ENCODE measurements around the gene RLF. TPM values are rescaled to one million over a fixed set of nuclear protein-coding genes. Genes with fewer than 3 reads are reported as not detected.

Gene RLF
- total and polyA plus RNA-seq, 2 donors: 10.8 to 22.4 TPM

DNA sequence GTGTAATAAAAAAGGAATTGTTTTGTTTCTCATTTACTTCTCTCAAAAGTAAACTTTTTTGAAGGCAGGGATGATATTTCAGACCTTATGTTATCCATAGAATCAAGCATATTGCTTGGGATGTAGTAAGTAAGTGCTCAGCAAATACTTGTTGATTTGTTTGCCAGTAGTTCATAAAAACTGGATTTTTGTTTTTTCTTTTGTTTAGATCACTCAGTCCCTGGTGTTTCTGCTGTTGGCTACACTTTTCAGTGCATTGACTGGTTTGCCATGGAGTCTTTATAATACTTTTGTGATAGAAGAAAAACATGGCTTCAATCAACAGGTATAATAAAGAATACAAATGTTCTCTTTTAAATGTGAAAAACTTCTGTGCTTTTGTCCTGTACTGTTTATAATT lies 107.0 kb downstream of the RLF start:
- H3K27me3 ChIP-seq (ENCODE audit: control insufficient read depth in 2 of 2, insufficient read depth in 1 of 2, low read length in 1 of 2): no peaks in the 10 kb centered on the region
- H3K36me3 ChIP-seq (ENCODE audit: control insufficient read depth in 2 of 2, insufficient read depth in 2 of 2, low read length in 1 of 2): peaks cover 23 to 80% of the 10 kb centered on the region in 2 donors

DNA sequence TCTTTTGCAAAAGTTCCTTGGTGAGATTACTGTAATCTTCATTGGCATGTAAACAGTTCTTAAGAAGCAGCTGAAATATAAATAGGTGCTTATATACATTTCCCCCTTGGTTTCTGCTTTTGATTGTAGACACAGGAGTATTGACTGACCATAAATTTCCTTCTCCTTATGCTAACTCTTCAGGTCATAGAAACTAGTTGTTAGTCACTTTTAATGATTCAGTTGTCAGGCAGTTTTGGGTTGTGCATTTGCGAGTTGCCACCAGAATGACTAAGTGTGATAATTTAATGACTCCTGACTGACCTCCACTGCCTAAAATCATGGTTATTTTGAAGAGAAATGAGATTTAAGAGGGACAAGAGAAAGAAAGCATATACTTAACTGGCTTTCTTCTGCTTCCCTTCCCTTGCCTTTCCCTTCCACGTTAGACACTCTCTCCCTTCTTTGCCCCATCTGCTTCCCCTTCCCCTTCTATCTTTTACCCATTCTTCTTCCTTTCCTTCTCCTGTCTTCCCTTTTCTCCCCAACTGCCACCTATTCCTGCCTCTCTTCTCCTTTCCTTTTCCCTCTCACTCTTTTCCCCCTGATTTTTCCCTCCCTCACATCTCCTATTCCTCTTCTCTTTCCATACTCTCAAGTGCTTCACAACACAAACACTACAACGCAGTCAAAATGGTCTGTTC lies 109.1 kb downstream of the RLF start:
- no peaks in the 10 kb centered on the region for H3K4me1 ChIP-seq (ENCODE audit: control insufficient read depth in 2 of 2, insufficient read depth in 2 of 2, low read length in 2 of 2)
- H3K36me3 ChIP-seq (ENCODE audit: control insufficient read depth in 2 of 2, insufficient read depth in 2 of 2, low read length in 1 of 2): peaks cover 23 to 69% of the 10 kb centered on the region in 2 donors
- H3K27me3 ChIP-seq (ENCODE audit: control insufficient read depth in 2 of 2, insufficient read depth in 1 of 2, low read length in 1 of 2): no peaks in the 10 kb centered on the region
- H3K9me3 ChIP-seq (ENCODE audit: control insufficient read depth in 2 of 2, insufficient read depth in 1 of 2, low read length in 1 of 2): no peaks in the 10 kb centered on the region
- H3K4me3 ChIP-seq (ENCODE audit: low read length in 2 of 2): no peak overlapping the region
- no peak for DNase-seq (ENCODE audit: low read depth in 6 of 9, low spot score in 9 of 9)
- 80% methylated on average over 3 of the region's 3 CpGs for WGBS
- no peak overlapping the region for H3K27ac ChIP-seq (ENCODE audit: low read depth in 1 of 2, low read length in 1 of 2)

More for the DNA sequence above, 107.0 kb downstream of the RLF start:
- H3K9me3 ChIP-seq (ENCODE audit: control insufficient read depth in 2 of 2, insufficient read depth in 1 of 2, low read length in 1 of 2): no peaks in the 10 kb centered on the region
- no peak overlapping the region for H3K4me3 ChIP-seq (ENCODE audit: low read length in 2 of 2)
- no peak for DNase-seq (ENCODE audit: low read depth in 6 of 9, low spot score in 9 of 9)
- H3K4me1 ChIP-seq (ENCODE audit: control insufficient read depth in 2 of 2, insufficient read depth in 2 of 2, low read length in 2 of 2): no peaks in the 10 kb centered on the region
- H3K27ac ChIP-seq (ENCODE audit: low read depth in 1 of 2, low read length in 1 of 2): no peak overlapping the region

DNA sequence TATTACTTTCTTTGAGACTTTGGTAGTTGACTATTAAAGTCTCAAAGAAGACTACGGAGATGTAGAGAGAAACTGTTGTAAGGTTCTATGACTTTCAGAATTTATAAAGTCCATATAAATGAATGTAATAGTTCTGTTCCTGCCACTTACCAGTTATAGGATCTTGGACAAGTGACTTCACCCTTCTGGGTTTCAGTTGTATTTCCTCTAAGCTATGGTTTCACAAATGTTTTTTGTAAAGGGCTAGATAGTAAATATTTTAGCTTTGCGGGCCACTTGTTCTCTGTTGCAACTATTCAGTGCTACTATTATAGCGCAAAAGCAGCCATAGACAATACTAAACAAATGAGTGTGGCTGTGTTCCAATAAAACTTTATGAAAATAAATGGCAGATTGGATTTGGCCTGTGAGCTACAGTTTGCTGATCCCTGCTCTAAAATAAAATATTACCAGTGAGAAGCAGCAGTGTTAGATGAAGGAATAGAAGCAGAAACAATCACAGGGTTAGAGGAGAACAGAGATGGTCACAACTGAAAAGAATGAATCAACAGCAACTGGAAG lies 111.5 kb downstream of the RLF start:
- Histone ChIP-seq H3K4me3 (ENCODE audit: low read length in 2 of 2) (no peak overlapping the region), H3K4me1 (ENCODE audit: control insufficient read depth in 2 of 2, insufficient read depth in 2 of 2, low read length in 2 of 2) (no peaks in the 10 kb centered on the region), H3K9me3 (ENCODE audit: control insufficient read depth in 2 of 2, insufficient read depth in 1 of 2, low read length in 1 of 2) (no peaks in the 10 kb centered on the region), H3K27me3 (ENCODE audit: control insufficient read depth in 2 of 2, insufficient read depth in 1 of 2, low read length in 1 of 2) (no peaks in the 10 kb centered on the region), H3K27ac (ENCODE audit: low read depth in 1 of 2, low read length in 1 of 2) (no peak overlapping the region), H3K36me3 (ENCODE audit: control insufficient read depth in 2 of 2, insufficient read depth in 2 of 2, low read length in 1 of 2) (peaks cover 17 to 63% of the 10 kb centered on the region in 2 donors)
- DNase-seq (ENCODE audit: low read depth in 6 of 9, low spot score in 9 of 9): no peak
- WGBS: 96% methylated on average over 3 of the region's 3 CpGs

DNA sequence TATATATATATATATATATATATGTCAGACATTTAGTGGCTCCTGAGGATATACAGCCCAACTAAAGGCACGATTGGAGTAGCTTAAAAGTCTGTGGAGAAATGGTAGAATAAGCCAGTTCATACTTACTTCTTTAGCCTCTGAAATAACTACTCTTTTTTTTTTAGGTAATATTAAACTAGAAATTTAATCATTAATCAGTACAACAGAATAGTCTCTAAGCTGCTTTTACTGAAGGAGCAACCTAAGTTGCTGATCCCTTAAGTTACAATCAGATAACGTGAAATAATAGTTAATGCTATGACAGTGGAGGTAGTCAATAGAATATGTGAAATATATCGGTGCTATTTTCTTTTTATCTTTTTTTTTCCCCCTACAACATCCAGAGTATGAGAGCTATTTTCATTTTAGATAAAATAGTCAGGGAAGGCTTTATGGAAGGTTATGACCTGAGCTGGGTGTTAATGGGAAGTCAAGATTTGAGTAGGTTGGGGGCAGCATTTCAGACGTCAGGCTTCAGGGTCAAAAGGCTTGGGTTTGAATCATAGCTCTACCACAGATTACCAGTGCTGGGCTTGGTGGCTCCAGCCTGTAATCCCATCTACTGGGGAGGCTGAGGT lies 112.5 kb downstream of the RLF start:
- Histone ChIP-seq H3K4me1 (ENCODE audit: control insufficient read depth in 2 of 2, insufficient read depth in 2 of 2, low read length in 2 of 2) (no peaks in the 10 kb centered on the region), H3K36me3 (ENCODE audit: control insufficient read depth in 2 of 2, insufficient read depth in 2 of 2, low read length in 1 of 2) (peaks cover 12 to 55% of the 10 kb centered on the region in 2 donors), H3K27ac (ENCODE audit: low read depth in 1 of 2, low read length in 1 of 2) (no peak overlapping the region), H3K27me3 (ENCODE audit: control insufficient read depth in 2 of 2, insufficient read depth in 1 of 2, low read length in 1 of 2) (no peaks in the 10 kb centered on the region), H3K9me3 (ENCODE audit: control insufficient read depth in 2 of 2, insufficient read depth in 1 of 2, low read length in 1 of 2) (no peaks in the 10 kb centered on the region), H3K4me3 (ENCODE audit: low read length in 2 of 2) (no peak overlapping the region)
- 86% methylated on average over 4 of the region's 4 CpGs for WGBS
- DNase-seq (ENCODE audit: low read depth in 6 of 9, low spot score in 9 of 9): no peak

DNA sequence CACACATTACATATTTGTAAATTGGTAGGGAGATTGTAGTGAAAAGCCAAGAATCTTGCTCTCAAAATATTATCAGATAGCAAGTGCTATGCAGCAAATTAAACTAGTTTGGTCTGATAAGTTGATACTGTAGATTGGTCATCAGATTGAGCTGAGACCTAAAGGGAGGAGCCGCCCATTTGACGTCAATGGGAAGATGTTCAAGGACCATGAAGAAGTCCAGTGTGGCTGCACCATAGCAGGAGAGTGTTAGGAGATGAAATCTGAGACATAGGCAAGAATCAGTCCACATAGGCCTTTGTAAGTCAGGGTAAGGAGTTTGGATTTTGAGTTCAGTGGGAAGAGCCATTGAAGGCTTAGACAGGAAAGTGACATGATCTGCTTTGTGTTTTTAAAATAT lies 113.1 kb downstream of the RLF start:
- peaks cover 12 to 52% of the 10 kb centered on the region in 2 donors for H3K36me3 ChIP-seq (ENCODE audit: control insufficient read depth in 2 of 2, insufficient read depth in 2 of 2, low read length in 1 of 2)
- WGBS: 98% methylated on average over 2 of the region's 2 CpGs
- H3K9me3 ChIP-seq (ENCODE audit: control insufficient read depth in 2 of 2, insufficient read depth in 1 of 2, low read length in 1 of 2): no peaks in the 10 kb centered on the region
- H3K4me3 ChIP-seq (ENCODE audit: low read length in 2 of 2): no peak overlapping the region
- no peaks in the 10 kb centered on the region for H3K4me1 ChIP-seq (ENCODE audit: control insufficient read depth in 2 of 2, insufficient read depth in 2 of 2, low read length in 2 of 2)
- no peaks in the 10 kb centered on the region for H3K27me3 ChIP-seq (ENCODE audit: control insufficient read depth in 2 of 2, insufficient read depth in 1 of 2, low read length in 1 of 2)
- no peak overlapping the region for H3K27ac ChIP-seq (ENCODE audit: low read depth in 1 of 2, low read length in 1 of 2)
- no peak for DNase-seq (ENCODE audit: low read depth in 6 of 9, low spot score in 9 of 9)

DNA sequence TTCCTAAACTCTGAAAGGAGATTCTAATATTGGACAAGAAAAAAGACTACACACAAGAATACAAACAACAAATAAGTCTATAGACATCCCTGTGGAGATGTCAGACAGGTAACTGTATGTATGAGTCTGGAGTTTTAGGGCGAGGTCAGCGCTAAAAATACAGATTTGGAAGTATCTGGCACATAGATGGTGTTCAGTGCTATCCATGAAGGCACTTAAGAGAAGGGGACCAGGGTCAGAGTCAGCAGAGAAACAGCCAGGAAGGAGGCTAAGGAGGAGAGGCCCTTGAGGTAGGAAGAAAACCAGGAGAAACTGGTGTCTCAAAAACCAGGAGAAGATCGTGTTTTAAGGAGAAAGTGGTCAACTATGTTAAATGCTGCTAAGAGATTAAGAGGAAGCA lies 114.9 kb downstream of the RLF start:
- no peak for DNase-seq (ENCODE audit: low read depth in 6 of 9, low spot score in 9 of 9)
- Histone ChIP-seq H3K9me3 (ENCODE audit: control insufficient read depth in 2 of 2, insufficient read depth in 1 of 2, low read length in 1 of 2) (no peaks in the 10 kb centered on the region), H3K27me3 (ENCODE audit: control insufficient read depth in 2 of 2, insufficient read depth in 1 of 2, low read length in 1 of 2) (no peaks in the 10 kb centered on the region), H3K4me1 (ENCODE audit: control insufficient read depth in 2 of 2, insufficient read depth in 2 of 2, low read length in 2 of 2) (no peaks in the 10 kb centered on the region), H3K4me3 (ENCODE audit: low read length in 2 of 2) (no peak overlapping the region), H3K27ac (ENCODE audit: low read depth in 1 of 2, low read length in 1 of 2) (no peak overlapping the region), H3K36me3 (ENCODE audit: control insufficient read depth in 2 of 2, insufficient read depth in 2 of 2, low read length in 1 of 2) (peaks cover 6 to 42% of the 10 kb centered on the region in 2 donors)
- WGBS: 98% methylated on average over 3 of the region's 3 CpGs

DNA sequence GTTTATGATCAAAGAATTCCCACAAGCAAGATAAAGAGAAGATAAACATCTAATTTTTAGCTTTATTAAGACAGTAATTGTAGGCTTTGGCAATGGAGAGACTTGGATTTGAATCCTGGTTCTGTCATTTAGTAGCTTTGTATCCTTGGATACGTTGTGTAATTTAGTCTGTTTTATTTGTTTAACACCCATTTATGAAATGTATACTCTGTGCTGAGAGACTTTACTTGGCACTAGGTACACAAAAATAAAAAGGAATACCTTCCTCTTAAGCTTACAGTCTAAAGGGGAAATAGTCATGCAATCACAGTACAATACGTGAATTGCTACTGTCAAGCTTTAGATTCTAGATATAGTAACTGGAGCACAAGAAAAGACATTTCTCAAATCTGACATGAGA lies 120.7 kb downstream of the RLF start:
- Histone ChIP-seq H3K9me3 (ENCODE audit: control insufficient read depth in 2 of 2, insufficient read depth in 1 of 2, low read length in 1 of 2) (no peaks in the 10 kb centered on the region), H3K27me3 (ENCODE audit: control insufficient read depth in 2 of 2, insufficient read depth in 1 of 2, low read length in 1 of 2) (no peaks in the 10 kb centered on the region), H3K36me3 (ENCODE audit: control insufficient read depth in 2 of 2, insufficient read depth in 2 of 2, low read length in 1 of 2) (peaks cover 11 to 24% of the 10 kb centered on the region in 2 donors), H3K4me3 (ENCODE audit: low read length in 2 of 2) (no peak overlapping the region), H3K27ac (ENCODE audit: low read depth in 1 of 2, low read length in 1 of 2) (no peak overlapping the region), H3K4me1 (ENCODE audit: control insufficient read depth in 2 of 2, insufficient read depth in 2 of 2, low read length in 2 of 2) (no peaks in the 10 kb centered on the region)
- 97% methylated on average over 2 of the region's 2 CpGs for WGBS
- no peak for DNase-seq (ENCODE audit: low read depth in 6 of 9, low spot score in 9 of 9)

Other genes starting within 250 kb of the RLF start
- gene MFSD2A, start 206.2 kb upstream of the RLF start, total RNA-seq: 2.3 TPM
- gene MFSD2A, start 206.2 kb upstream of the RLF start, polyA plus RNA-seq: 2.9 TPM
- 268 TPM for gene CAP1, start 120.7 kb upstream of the RLF start, total RNA-seq
- 202 TPM for gene CAP1, start 120.7 kb upstream of the RLF start, polyA plus RNA-seq
- gene PPT1, start 64.1 kb upstream of the RLF start, total RNA-seq: 81.5 TPM
- gene PPT1, start 64.1 kb upstream of the RLF start, polyA plus RNA-seq: 97.3 TPM
- gene TMCO2, start 86.5 kb downstream of the RLF start, total RNA-seq: not detected
- gene TMCO2, start 86.5 kb downstream of the RLF start, polyA plus RNA-seq: 0.30 TPM
- gene ZMPSTE24, start 96.8 kb downstream of the RLF start, total RNA-seq: 23.4 TPM
- 23.7 TPM for gene ZMPSTE24, start 96.8 kb downstream of the RLF start, polyA plus RNA-seq
- gene COL9A2, start 155.9 kb downstream of the RLF start, total RNA-seq: 3.4 TPM
- gene COL9A2, start 155.9 kb downstream of the RLF start, polyA plus RNA-seq: 39.1 TPM
- gene SMAP2, start 212.3 kb downstream of the RLF start, total RNA-seq: 55.2 TPM
- 251 TPM for gene SMAP2, start 212.3 kb downstream of the RLF start, polyA plus RNA-seq